Stimulated activated effector memory CD8-positive, alpha-beta T cell treated with anti-CD3 and anti-CD28 coated beads, Interleukin-12 subunit alpha, Interleukin-12 subunit beta, amount 100 ng/mL, for 72 hours (primary cell): ENCODE measurements around the gene ZNF519.
"Not testable (repeated sequence)": the region's sequence is repeated elsewhere in the genome, so short reads cannot be mapped to it uniquely, and the experiment has no call there.

ENCODE experiments used
- ATAC-seq: fragments of 150-1000 bp; cut with Tn5 transposase; 2 replicates; pipeline ENCODE4 v1.10.0; 2021
- DNase-seq, 2 donors: peaks; one replicate each; pipeline ENCODE4 v3.0.0; 2021 to 2022; ENCODE audit warnings: low spot score in 2 of 2
- H3K27ac Mint-ChIP-seq: one replicate; pipeline ENCODE4 v1.8.0; 2022; ENCODE audit warnings: mild to moderate bottlenecking, mixed read lengths
- H3K36me3 Mint-ChIP-seq: one replicate; pipeline ENCODE4 v1.8.0; 2022; ENCODE audit warnings: mild to moderate bottlenecking, mixed read lengths
- H3K4me1 Mint-ChIP-seq: one replicate; pipeline ENCODE4 v1.8.0; 2022; ENCODE audit warnings: mixed read lengths
- H3K4me3 Mint-ChIP-seq: one replicate; pipeline ENCODE4 v1.8.0; 2022; ENCODE audit warnings: mild to moderate bottlenecking, mixed read lengths
- H3K9me3 Mint-ChIP-seq: one replicate; pipeline ENCODE4 v1.8.0; 2022; ENCODE audit warnings: mixed read lengths

Gene ZNF519

DNA sequence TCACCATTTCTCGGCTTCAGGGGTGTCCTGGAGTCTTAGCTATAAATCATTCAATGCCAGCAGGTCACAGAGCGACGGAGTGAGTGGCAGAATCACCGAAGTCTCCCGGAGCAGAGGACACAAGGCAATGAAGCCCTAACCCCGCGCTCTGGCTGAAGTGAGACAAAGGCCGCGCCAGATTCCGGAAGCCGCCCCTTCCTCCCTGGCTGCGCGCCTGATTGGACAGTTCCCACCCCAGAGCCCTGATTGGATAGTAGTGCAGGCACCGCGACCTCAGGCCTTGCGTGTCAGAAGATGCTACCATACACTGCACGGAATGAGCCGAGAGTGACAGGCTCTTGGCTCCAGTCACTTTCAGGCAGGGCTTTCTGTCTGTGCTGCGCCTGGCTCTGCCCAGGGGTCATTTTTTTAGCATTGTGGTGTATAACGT lies at the start of gene ZNF519:
TSS of gene ZNF519 (minus strand) at position 165 of the 430 bp plus-strand sequence. CDS start at position 7, 158 bp downstream.
- not testable (repeated sequence) for H3K9me3 Mint-ChIP-seq, H3K36me3 Mint-ChIP-seq
- H3K27ac Mint-ChIP-seq = peak within 1 kb of the TSS; percentile 87
- ATAC-seq (peak; percentile 100), DNase-seq (peak; percentile 69 to 89)
- H3K4me1 Mint-ChIP-seq = peaks cover 14% of the 10 kb centered on the region
- peak within 1 kb of the TSS; percentile 80 for H3K4me3 Mint-ChIP-seq

- peak; percentile 19 for ATAC-seq
- Mint-ChIP-seq H3K27ac (peak overlapping the region; percentile 91), H3K9me3 (no peaks in the 10 kb centered on the region), H3K4me1 (no peaks in the 10 kb centered on the region), H3K36me3 (peaks cover 3% of the 10 kb centered on the region), H3K4me3 (peak overlapping the region; percentile 89)
- no peak for DNase-seq
Measured at GRCh38 chr18:14179306-14179705, 47.1 kb upstream of the ZNF519 start.

- H3K4me1 Mint-ChIP-seq = not testable (repeated sequence)
Measured at GRCh38 chr18:14178321-14179196, 46.3 kb upstream of the ZNF519 start.

GRCh38 chr18:14177540-14178320 lies 45.5 kb upstream of the ZNF519 start:
- not testable (repeated sequence) for ATAC-seq, H3K27ac Mint-ChIP-seq
- peak overlapping the region; percentile 89 for H3K4me3 Mint-ChIP-seq

More at GRCh38 chr18:14178321-14179196, 46.3 kb upstream of the ZNF519 start:
- H3K9me3 Mint-ChIP-seq, H3K36me3 Mint-ChIP-seq: not testable (repeated sequence)
- H3K27ac Mint-ChIP-seq = peak overlapping the region; percentile 91
- DNase-seq (peak; percentile 72 to 94), ATAC-seq (peak; percentile 94)
- peak overlapping the region; percentile 89 for H3K4me3 Mint-ChIP-seq

GRCh38 chr18:14175404-14175803 lies 43.2 kb upstream of the ZNF519 start:
- not testable (repeated sequence) for H3K9me3 Mint-ChIP-seq, DNase-seq, H3K4me3 Mint-ChIP-seq, H3K36me3 Mint-ChIP-seq, H3K27ac Mint-ChIP-seq, H3K4me1 Mint-ChIP-seq, ATAC-seq

More at GRCh38 chr18:14177540-14178320, 45.5 kb upstream of the ZNF519 start:
- not testable (repeated sequence) for DNase-seq, H3K4me1 Mint-ChIP-seq, H3K9me3 Mint-ChIP-seq, H3K36me3 Mint-ChIP-seq

GRCh38 chr18:14174706-14175085 lies 42.5 kb upstream of the ZNF519 start:
- no peak overlapping the region for H3K4me3 Mint-ChIP-seq
- no peaks in the 10 kb centered on the region for H3K36me3 Mint-ChIP-seq
- ATAC-seq (no peak), DNase-seq (no peak)
- H3K4me1 Mint-ChIP-seq = no peaks in the 10 kb centered on the region
- H3K27ac Mint-ChIP-seq = no peak overlapping the region
- no peaks in the 10 kb centered on the region for H3K9me3 Mint-ChIP-seq

- DNase-seq, H3K36me3 Mint-ChIP-seq, H3K27ac Mint-ChIP-seq, ATAC-seq, H3K9me3 Mint-ChIP-seq, H3K4me1 Mint-ChIP-seq, H3K4me3 Mint-ChIP-seq: not testable (repeated sequence)
Measured at GRCh38 chr18:14174002-14174705, 41.9 kb upstream of the ZNF519 start.

- not testable (repeated sequence) for H3K36me3 Mint-ChIP-seq, DNase-seq, H3K9me3 Mint-ChIP-seq, H3K4me1 Mint-ChIP-seq, H3K4me3 Mint-ChIP-seq
- H3K27ac Mint-ChIP-seq = peak overlapping the region; percentile 50
- ATAC-seq = peak; percentile 14
Measured at GRCh38 chr18:14173116-14173951, 41.1 kb upstream of the ZNF519 start.

GRCh38 chr18:14172142-14173115 lies 40.2 kb upstream of the ZNF519 start:
- not testable (repeated sequence) for DNase-seq, H3K9me3 Mint-ChIP-seq, H3K36me3 Mint-ChIP-seq, H3K4me1 Mint-ChIP-seq, H3K4me3 Mint-ChIP-seq, ATAC-seq
- peak overlapping the region; percentile 50 for H3K27ac Mint-ChIP-seq

DNA sequence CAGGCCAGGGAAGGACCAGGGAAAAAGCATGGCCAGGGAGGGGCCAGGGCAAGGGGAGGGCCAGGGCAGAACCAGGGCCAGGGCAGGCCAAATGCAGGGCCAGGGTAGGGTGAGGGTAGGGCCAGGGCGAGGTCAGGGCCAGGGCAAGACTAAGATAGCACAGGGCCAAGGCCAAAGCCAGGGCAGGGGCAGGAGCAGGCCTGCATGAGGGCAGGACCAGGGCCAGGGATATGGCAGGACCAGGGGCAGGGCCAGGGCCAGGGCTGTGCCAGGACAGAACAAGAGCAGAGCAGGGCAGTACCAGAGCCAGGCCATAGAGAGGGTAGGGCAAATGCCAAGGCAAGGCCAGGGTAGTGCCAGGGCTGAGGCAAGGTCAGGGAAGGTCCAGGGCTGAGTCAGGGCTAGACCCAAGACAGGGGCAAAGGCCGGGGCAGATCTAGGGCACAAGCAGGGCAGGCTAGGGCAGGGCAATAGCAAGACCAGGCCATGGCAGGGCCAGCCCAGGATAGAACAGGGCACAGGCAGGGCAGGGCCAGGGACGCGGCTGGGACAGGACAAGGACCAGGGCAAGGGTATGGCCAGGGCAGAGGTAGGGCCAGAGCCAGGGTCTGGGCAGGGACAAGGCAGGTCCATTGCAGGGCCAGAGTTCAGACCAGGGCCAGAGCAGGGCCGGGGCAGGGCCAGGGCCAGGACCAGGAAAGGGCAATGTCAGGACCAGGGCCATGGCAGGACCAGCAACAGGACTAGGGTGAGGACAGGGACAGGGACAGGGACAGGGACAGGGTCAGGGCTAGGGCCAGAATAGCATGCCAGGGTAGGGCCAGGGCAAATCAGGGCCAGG lies 39.3 kb upstream of the ZNF519 start:
- not testable (repeated sequence) for H3K4me3 Mint-ChIP-seq, H3K9me3 Mint-ChIP-seq, DNase-seq, H3K4me1 Mint-ChIP-seq, H3K36me3 Mint-ChIP-seq, ATAC-seq
- H3K27ac Mint-ChIP-seq = peak overlapping the region; percentile 20

- H3K27ac Mint-ChIP-seq, DNase-seq, H3K4me1 Mint-ChIP-seq, H3K9me3 Mint-ChIP-seq, H3K4me3 Mint-ChIP-seq, H3K36me3 Mint-ChIP-seq: not testable (repeated sequence)
- peak; percentile 38 for ATAC-seq
Measured at GRCh38 chr18:14170367-14171036, 38.3 kb upstream of the ZNF519 start.

DNA sequence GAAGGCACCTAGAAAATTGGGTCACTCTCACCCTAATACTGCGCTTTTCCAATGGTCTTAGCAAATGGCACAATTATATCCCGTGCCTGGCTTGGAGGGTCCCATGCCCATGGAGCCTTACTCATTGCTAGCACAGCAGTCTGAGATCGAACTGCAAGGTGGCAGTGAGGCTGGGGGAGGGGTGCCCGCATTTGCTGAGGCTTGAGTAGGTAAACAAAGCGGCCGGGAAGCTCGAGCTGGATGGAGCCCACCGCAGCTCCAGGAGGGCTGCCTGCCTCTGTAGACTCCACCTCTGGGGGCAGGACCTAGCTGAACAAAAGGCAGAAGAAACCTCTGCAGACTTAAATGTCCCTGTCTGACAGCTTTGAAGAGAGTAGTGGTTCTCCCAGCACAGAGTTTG lies 30.7 kb upstream of the ZNF519 start:
- H3K4me3 Mint-ChIP-seq, H3K36me3 Mint-ChIP-seq, H3K4me1 Mint-ChIP-seq, H3K9me3 Mint-ChIP-seq, H3K27ac Mint-ChIP-seq, ATAC-seq, DNase-seq: not testable (repeated sequence)
